ENCODE results near the gene DIP2C. TPM values are rescaled to one million over a fixed set of nuclear protein-coding genes. Genes with fewer than 3 reads are reported as not detected.

Gene DIP2C
- polyA plus RNA-seq, 3 donors, result 4.4 to 15.1 (median 10.0) TPM

- 64 to 88% (median 70%) methylated on average over 15 of the region's 15 CpGs for WGBS, 3 donors
- no peak overlapping the region for H3K27ac ChIP-seq (ENCODE audit: low read depth, low read length)
Measured at GRCh38 chr10:260819-261429, 428.5 kb downstream of the DIP2C start.

DNA sequence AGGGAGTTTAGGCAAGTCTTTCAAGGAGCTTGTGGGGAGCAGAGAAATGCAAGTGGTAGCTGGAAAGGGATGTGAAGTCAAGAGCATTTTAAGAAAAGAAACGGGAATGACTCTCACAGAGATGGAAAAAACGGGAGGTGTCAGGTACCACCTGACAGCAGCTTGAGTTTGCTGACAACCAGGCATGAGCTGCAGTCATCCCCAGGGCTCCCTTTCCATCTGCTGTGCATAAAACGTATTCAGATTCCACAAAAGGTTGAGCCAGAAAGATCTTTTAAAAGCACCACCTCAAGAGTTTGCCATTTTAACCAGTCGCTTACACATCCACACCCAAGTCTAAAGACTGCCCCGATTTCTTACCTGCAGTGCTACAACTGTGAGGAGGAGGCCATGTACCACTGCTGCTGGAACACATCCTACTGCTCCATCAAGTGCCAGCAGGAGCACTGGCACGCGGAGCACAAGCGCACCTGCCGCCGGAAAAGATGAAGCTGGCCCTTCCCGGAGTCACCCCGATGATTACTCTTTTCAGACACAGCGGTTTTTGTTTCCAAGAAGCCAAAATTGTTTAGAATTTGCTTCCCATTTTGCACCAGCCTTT is 437.4 kb downstream of the DIP2C start:
- no peak overlapping the region for H3K27ac ChIP-seq (ENCODE audit: low read depth, low read length)
- 90 to 93% (median 93%) methylated on average over 13 of the region's 13 CpGs for WGBS, 3 donors

- no peak overlapping the region for H3K27ac ChIP-seq (ENCODE audit: low read depth, low read length)
- WGBS, 3 donors, result 94 to 96% (median 95%) methylated on average over 15 of the region's 15 CpGs
Measured at GRCh38 chr10:248307-248706, 441.2 kb downstream of the DIP2C start.

DNA sequence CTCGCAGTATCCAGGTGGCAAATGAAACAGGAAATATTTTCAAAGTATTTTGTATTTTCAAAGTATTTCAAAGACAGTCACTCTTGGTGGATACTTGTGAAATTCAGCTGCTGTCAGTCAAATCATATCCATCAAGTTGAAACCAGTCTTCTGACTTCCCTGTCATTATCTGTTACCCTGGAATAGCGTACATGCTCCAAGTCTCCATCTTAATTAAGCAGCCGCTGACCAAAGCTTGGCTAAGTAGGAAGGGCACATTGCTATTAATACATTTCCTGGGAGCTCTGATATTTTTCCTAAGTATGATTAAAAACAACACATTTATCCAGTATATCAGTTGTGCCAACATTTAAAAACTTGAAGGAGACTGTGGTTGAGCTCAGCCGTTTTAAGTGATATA is 442.0 kb downstream of the DIP2C start:
- WGBS, 3 donors, result 90 to 91% (median 91%) methylated on average over 4 of the region's 4 CpGs

GRCh38 chr10:246431-246830 is 443.0 kb downstream of the DIP2C start:
- no peak overlapping the region for H3K27ac ChIP-seq (ENCODE audit: low read depth, low read length)
- 83 to 94% (median 87%) methylated on average over 9 of the region's 9 CpGs for WGBS, 3 donors

More for the DNA sequence above, 442.0 kb downstream of the DIP2C start:
- no peak overlapping the region for H3K27ac ChIP-seq (ENCODE audit: low read depth, low read length)

- no peak overlapping the region for H3K27ac ChIP-seq (ENCODE audit: low read depth, low read length)
- WGBS, 3 donors, result 83 to 89% (median 86%) methylated on average over 7 of the region's 7 CpGs
Measured at GRCh38 chr10:244227-244626, 445.2 kb downstream of the DIP2C start.

DNA sequence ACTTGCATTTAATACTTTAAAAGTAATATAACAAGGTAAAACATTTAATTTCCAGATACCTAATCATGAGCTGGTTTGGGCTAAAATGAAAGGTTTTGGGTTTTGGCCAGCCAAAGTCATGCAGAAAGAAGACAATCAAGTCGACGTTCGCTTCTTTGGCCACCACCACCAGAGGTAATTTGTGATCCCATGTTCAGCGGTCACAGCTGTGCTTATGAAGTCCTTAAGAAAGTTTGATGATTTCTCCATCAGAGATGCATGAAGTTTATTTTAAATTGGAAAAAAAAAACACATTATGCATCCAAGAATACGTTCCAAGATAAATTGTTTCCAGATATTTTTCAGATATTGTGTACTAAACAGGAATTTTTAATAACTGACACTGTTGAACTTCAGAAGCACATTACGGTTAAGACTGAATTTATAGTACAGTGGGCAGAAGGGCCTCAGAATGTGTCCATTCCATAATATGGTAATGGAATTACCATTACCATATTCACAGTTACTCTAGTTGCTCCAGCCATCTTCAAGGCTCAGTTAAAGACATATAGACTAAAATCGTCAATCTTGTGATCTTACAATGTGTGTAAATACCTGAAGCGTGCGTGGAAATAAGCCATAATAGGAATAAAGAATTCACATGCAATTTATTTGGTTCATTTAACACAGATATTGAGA is 447.4 kb downstream of the DIP2C start:
- 76 to 88% (median 88%) methylated on average over 9 of the region's 9 CpGs for WGBS, 3 donors

DNA sequence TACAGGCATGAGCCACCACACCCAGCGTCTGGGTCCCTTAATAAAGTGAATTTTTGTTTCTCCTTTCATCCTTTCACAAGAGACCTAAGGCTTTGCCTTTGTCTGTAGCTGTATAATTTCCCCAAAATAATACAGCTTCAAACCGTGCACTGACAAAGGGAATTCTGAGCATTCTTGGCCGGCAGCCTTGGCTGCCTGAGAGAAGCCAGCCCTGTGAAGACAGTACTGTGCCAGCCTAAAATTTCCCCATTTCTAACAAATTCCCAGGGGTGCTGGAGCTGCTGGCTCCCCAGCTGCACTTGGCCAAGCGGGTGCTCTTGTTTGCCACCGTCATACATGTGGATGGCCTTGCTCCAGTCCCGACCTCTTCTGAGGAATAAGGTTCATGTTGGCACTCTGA is 448.0 kb downstream of the DIP2C start:
- WGBS, 3 donors, result 82% methylated on average over 6 of the region's 6 CpGs
- no peak overlapping the region for H3K27ac ChIP-seq (ENCODE audit: low read depth, low read length)

More for the DNA sequence above, 447.4 kb downstream of the DIP2C start:
- H3K27ac ChIP-seq (ENCODE audit: low read depth, low read length), result no peak overlapping the region

DNA sequence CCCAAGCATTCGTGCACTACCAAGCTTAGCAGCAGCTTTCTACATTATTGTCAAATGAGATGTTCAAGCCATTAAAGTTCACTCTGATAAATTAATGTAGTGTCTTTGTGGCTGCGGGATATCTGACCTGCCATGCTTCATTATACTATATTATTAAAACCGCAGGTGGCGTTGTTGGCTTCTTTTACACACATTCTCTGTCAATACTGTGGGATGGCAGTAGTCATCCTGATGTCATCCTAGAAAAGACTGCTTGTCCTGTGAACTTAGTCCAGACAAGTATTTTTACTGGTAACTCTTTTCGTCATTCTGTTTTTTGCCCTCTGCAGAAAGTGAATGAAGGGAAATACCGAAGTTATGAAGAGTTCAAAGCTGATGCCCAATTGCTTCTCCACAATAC is 450.4 kb downstream of the DIP2C start:
- H3K27ac ChIP-seq (ENCODE audit: low read depth, low read length), result no peak overlapping the region
- WGBS, 3 donors, result 92 to 93% (median 93%) methylated on average over 6 of the region's 6 CpGs

- WGBS, 3 donors, result 57 to 86% (median 65%) methylated on average over 3 of the region's 3 CpGs
- no peak overlapping the region for H3K27ac ChIP-seq (ENCODE audit: low read depth, low read length)
Measured at GRCh38 chr10:235915-236314, 453.6 kb downstream of the DIP2C start.

- WGBS, 3 donors, result 77 to 84% (median 82%) methylated on average over 9 of the region's 9 CpGs
- no peak overlapping the region for H3K27ac ChIP-seq (ENCODE audit: low read depth, low read length)
Measured at GRCh38 chr10:234708-235406, 454.6 kb downstream of the DIP2C start.

GRCh38 chr10:232878-233277 is 456.6 kb downstream of the DIP2C start:
- WGBS, 3 donors, result 96% methylated on average over 11 of the region's 11 CpGs
- no peak overlapping the region for H3K27ac ChIP-seq (ENCODE audit: low read depth, low read length)

GRCh38 chr10:232061-232460 is 457.4 kb downstream of the DIP2C start:
- 90 to 94% (median 94%) methylated on average over 3 of the region's 3 CpGs for WGBS, 3 donors
- H3K27ac ChIP-seq (ENCODE audit: low read depth, low read length), result no peak overlapping the region

DNA sequence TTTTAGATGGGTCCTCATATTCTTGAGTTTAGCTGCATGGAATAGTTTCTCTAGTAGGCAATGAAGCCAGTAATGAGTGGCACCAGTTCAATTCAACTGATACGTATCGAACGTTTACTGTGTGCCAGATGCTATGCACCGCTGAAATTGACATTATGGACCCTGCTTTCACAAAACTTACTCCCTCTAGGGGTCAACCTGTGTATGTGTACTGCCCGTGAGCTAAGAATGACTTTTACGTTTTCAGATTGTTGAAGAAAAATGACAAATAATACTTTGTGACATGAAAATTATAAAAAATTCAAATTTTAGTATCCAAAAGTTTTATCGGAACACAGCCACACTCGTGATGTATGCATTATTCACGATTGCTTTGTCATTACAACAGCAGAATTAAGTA is 458.7 kb downstream of the DIP2C start:
- no peak overlapping the region for H3K27ac ChIP-seq (ENCODE audit: low read depth, low read length)
- 77 to 94% (median 92%) methylated on average over 9 of the region's 9 CpGs for whole genome bisulfite sequencing, 3 donors

GRCh38 chr10:228366-228765 is 461.1 kb downstream of the DIP2C start:
- 85 to 89% (median 89%) methylated on average over 6 of the region's 6 CpGs for WGBS, 3 donors
- no peak overlapping the region for H3K27ac ChIP-seq (ENCODE audit: low read depth, low read length)

- H3K27ac ChIP-seq (ENCODE audit: low read depth, low read length), result no peak overlapping the region
- WGBS, 3 donors, result 46 to 79% (median 51%) methylated on average over 2 of the region's 2 CpGs
Measured at GRCh38 chr10:227014-227413, 462.5 kb downstream of the DIP2C start.

- WGBS, 3 donors, result 88 to 95% (median 91%) methylated on average over 2 of the region's 2 CpGs
- no peak overlapping the region for H3K27ac ChIP-seq (ENCODE audit: low read depth, low read length)
Measured at GRCh38 chr10:226018-226417, 463.4 kb downstream of the DIP2C start.

- no peak overlapping the region for H3K27ac ChIP-seq (ENCODE audit: low read depth, low read length)
- 58 to 78% (median 75%) methylated on average over 3 of the region's 3 CpGs for WGBS, 3 donors
Measured at GRCh38 chr10:224571-224970, 464.9 kb downstream of the DIP2C start.

All from adipose tissue (tissue), 3 donors.